ENCODE measurements around the gene POLA2.
"Not testable (repeated sequence)": the region's sequence is repeated elsewhere in the genome, so short reads cannot be mapped to it uniquely, and the experiment has no call there.

POLA2 gene

DNA sequence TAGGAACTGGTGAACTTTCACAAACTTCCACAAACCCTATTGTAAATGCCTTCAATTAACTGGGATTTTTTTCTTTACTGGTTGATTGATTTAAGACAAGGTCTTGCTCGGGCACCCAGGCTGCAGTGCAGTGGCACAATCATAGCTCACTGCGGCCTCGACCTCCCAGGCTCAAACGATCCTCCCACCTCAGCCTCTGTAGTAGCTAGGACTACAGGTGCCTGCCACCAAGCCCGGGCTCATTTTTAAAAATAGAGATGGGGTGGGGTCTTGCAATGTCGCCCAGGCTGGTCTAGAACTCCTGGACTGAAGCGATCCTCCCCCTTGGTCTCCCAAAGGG lies 35.7 kb upstream of the POLA2 start:
- TF ChIP-seq, protein P1, sequence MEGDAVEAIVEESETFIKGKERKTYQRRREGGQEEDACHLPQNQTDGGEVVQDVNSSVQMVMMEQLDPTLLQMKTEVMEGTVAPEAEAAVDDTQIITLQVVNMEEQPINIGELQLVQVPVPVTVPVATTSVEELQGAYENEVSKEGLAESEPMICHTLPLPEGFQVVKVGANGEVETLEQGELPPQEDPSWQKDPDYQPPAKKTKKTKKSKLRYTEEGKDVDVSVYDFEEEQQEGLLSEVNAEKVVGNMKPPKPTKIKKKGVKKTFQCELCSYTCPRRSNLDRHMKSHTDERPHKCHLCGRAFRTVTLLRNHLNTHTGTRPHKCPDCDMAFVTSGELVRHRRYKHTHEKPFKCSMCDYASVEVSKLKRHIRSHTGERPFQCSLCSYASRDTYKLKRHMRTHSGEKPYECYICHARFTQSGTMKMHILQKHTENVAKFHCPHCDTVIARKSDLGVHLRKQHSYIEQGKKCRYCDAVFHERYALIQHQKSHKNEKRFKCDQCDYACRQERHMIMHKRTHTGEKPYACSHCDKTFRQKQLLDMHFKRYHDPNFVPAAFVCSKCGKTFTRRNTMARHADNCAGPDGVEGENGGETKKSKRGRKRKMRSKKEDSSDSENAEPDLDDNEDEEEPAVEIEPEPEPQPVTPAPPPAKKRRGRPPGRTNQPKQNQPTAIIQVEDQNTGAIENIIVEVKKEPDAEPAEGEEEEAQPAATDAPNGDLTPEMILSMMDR (IDR thresholded peaks at IDR 0.05; ENCODE audit: low read depth, low read length), result no peak
- no peak for DNase-seq (ENCODE audit: extremely low read depth, low read depth)

DNA sequence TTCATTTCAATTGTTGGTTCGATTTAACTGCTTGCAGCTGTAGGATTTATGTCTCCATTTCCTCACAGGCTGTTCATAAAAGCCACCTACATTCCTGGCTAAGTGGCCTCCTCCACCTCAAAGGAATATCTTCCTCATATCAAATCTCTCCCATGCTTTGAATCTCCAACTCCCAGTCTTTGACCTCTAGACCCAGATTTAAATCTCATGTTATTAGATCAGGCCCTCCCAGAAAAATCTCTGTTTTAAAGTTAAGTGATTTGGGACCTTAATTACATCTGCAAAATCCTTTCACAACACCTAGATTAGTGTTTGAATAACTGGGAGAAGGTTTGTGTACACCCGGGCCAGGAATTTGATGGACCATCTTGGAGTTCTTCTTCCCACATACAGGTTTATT lies 33.9 kb upstream of the POLA2 start:
- TF ChIP-seq, protein P1 (IDR thresholded peaks at IDR 0.05; ENCODE audit: low read depth, low read length), result no peak
- no peak for DNase-seq (ENCODE audit: extremely low read depth, low read depth)

DNA sequence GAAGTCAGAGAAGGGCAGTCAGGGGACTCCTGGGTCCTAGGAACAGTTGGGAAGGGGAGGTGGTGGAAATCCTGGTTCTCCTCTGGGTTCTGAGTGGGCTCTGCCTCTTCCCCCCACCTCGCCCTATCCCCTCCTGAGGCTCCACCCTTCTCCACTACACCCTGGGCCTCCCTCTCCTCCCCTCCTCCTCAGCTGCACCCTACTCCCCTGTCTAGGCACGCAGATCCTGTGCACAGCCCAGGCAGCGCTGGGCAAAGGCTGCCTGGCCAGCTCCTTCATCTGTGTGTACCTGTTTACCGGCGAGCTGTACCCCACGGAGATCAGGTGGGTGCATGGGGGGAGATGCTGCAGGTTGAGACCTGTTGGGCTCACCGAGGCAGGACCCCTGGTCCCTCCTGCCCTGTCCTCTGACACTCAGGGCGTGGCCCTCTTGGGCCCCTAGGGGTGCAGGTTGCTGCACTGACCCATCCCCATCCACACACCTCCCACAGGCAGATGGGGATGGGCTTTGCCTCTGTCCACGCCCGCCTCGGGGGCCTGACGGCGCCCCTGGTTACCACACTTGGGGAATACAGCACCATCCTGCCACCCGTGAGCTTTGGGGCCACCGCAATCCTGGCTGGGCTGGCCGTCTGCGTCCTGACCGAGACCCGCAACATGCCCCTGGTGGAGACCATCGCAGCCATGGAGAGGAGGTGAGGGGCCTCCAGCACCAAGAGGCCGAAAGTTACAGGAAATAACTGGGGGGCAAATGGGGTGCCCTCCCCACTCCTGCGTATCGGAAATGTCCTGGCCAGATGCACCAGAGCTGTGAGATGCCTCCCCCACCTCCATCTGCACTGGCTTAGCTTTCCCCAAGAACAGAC lies 25.3 kb upstream of the POLA2 start:
- DNase-seq (ENCODE audit: extremely low read depth, low read depth), result no peak
- TF ChIP-seq, protein P1 (IDR thresholded peaks at IDR 0.05; ENCODE audit: low read depth, low read length), result no peak

DNA sequence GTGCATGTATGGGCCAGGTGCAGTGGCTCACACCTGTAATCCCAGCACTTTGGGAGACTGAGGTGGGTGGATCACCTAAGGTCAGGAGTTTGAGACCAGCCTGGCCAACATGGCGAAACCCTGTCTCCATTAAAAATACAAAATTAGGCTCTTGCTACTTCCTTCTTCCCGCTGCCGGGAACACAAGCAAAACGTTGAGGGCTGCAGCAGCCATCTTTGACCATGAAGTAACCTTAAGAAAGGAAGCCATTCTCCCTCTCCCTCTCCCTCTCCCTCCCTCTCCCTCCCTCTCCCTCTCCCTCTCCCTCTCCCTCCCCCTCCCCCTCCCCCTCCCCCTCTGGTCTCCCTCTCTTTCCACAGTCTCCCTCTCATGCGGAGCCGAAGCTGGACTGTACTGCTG lies 23.5 kb upstream of the POLA2 start:
- not testable (repeated sequence) for DNase-seq (ENCODE audit: extremely low read depth, low read depth)

- TF ChIP-seq, protein P1 (IDR thresholded peaks at IDR 0.05; ENCODE audit: low read depth, low read length), result no peak
- no peak for DNase-seq (ENCODE audit: extremely low read depth, low read depth)
These were observed 20.6 kb upstream of the POLA2 start for GRCh38 chr11:65241134-65241533.

GRCh38 chr11:65241692-65242091 lies 20.1 kb upstream of the POLA2 start:
- no peak for DNase-seq (ENCODE audit: extremely low read depth, low read depth)
- TF ChIP-seq, protein P1 (IDR thresholded peaks at IDR 0.05; ENCODE audit: low read depth, low read length), result no peak

- no peak for DNase-seq (ENCODE audit: extremely low read depth, low read depth)
- TF ChIP-seq, protein P1 (IDR thresholded peaks at IDR 0.05; ENCODE audit: low read depth, low read length), result no peak
These were observed 19.4 kb upstream of the POLA2 start for GRCh38 chr11:65242389-65242788.

- no peak for DNase-seq (ENCODE audit: extremely low read depth, low read depth)
- TF ChIP-seq, protein P1 (IDR thresholded peaks at IDR 0.05; ENCODE audit: low read depth, low read length), result no peak
These were observed 18.0 kb upstream of the POLA2 start for GRCh38 chr11:65243797-65244196.

GRCh38 chr11:65245046-65245445 lies 16.7 kb upstream of the POLA2 start:
- not testable (repeated sequence) for DNase-seq (ENCODE audit: extremely low read depth, low read depth)
